DMS53 treated with DMSO at 0.1 percent for 48 hours (cell line): Measurements from ENCODE around the gene NCKAP5.

ENCODE experiments used
- DNase-seq: peaks from one replicate; lab custom pipeline; 2025; ENCODE audit not compliant: unreplicated experiment; lab: John Stamatoyannopoulos, UW

NCKAP5 gene

GRCh38 chr2:133120310-133120709 is 448.0 kb downstream of the NCKAP5 start:
- no peak for DNase-seq

GRCh38 chr2:133110201-133110600 is 458.1 kb downstream of the NCKAP5 start:
- DNase-seq = no peak

- DNase-seq = no peak
Measured at GRCh38 chr2:133109772-133110171, 458.5 kb downstream of the NCKAP5 start.

- no peak for DNase-seq
Measured at GRCh38 chr2:133107058-133107815, 461.0 kb downstream of the NCKAP5 start.

- no peak for DNase-seq
Measured at GRCh38 chr2:133104871-133105270, 463.4 kb downstream of the NCKAP5 start.

- no peak for DNase-seq
Measured at GRCh38 chr2:133098787-133099186, 469.5 kb downstream of the NCKAP5 start.

GRCh38 chr2:133097666-133098065 is 470.6 kb downstream of the NCKAP5 start:
- DNase-seq = no peak

GRCh38 chr2:133092571-133092970 is 475.7 kb downstream of the NCKAP5 start:
- no peak for DNase-seq

- DNase-seq = no peak
Measured at GRCh38 chr2:133090358-133090757, 477.9 kb downstream of the NCKAP5 start.

- DNase-seq = no peak
Measured at GRCh38 chr2:133086176-133086575, 482.1 kb downstream of the NCKAP5 start.

GRCh38 chr2:133085646-133086045 is 482.6 kb downstream of the NCKAP5 start:
- no peak for DNase-seq

GRCh38 chr2:133082034-133082433 is 486.2 kb downstream of the NCKAP5 start:
- DNase-seq = no peak

GRCh38 chr2:133080822-133081221 is 487.4 kb downstream of the NCKAP5 start:
- no peak for DNase-seq

- no peak for DNase-seq
Measured at GRCh38 chr2:133078667-133079411, 489.4 kb downstream of the NCKAP5 start.

- no peak for DNase-seq
Measured at GRCh38 chr2:133077269-133077822, 490.9 kb downstream of the NCKAP5 start.

- DNase-seq = no peak
Measured at GRCh38 chr2:133072837-133073694, 495.2 kb downstream of the NCKAP5 start.

GRCh38 chr2:133063775-133064174 is 504.5 kb downstream of the NCKAP5 start:
- DNase-seq = no peak

GRCh38 chr2:133062931-133063665 is 505.2 kb downstream of the NCKAP5 start:
- DNase-seq = no peak

- no peak for DNase-seq
Measured at GRCh38 chr2:133061874-133062593, 506.2 kb downstream of the NCKAP5 start.

- DNase-seq = no peak
Measured at GRCh38 chr2:133054297-133054696, 514.0 kb downstream of the NCKAP5 start.
